Ishikawa (cell line): ENCODE data around the gene MN1.

ENCODE experiments used
- CEBPB ChIP-seq: IDR thresholded peaks from 2 replicates; pipeline ENCODE4 v1.6.1; 2012
- EP300 ChIP-seq: IDR thresholded peaks from 2 replicates; pipeline ENCODE4 v1.6.1; 2012; ENCODE audit warnings: borderline replicate concordance
- NFIC ChIP-seq: IDR thresholded peaks from 2 replicates; pipeline ENCODE4 v1.6.1; 2012
- ZBTB7A ChIP-seq: IDR thresholded peaks from 2 replicates; pipeline ENCODE4 v1.6.1; 2012; ENCODE audit warnings: low read depth

- TF ChIP-seq NFIC (no peak), EP300 (no peak), CEBPB (no peak), ZBTB7A (no peak)
Measured at GRCh38 chr22:27843441-27843840, 41.9 kb upstream of the MN1 start.
